Mucosa of rectum (tissue), 2 donors: Measurements from ENCODE around the gene CEP85L.
A peak's percentile ranks its signal among the peaks of the same experiment; 100 is the strongest.

ENCODE experiments used
- H3K27ac ChIP-seq, 2 donors: one replicate each; pipeline ENCODE4 v1.7.0; 2013; ENCODE audit warnings: inconsistent platforms in 2 of 2, low read depth in 2 of 2, low read length in 2 of 2
- H3K27me3 ChIP-seq, 2 donors: one replicate each; pipeline ENCODE4 v1.7.0; 2013; ENCODE audit warnings: low read length in 2 of 2; ENCODE audit not compliant: control insufficient read depth in 2 of 2, insufficient read depth in 2 of 2
- H3K36me3 ChIP-seq, 2 donors: one replicate each; pipeline ENCODE4 v1.7.0; 2013; ENCODE audit warnings: low read length in 2 of 2; ENCODE audit not compliant: control insufficient read depth in 2 of 2, insufficient read depth in 2 of 2
- H3K4me1 ChIP-seq, 2 donors: one replicate each; pipeline ENCODE4 v1.7.0; 2013; ENCODE audit warnings: low read length in 2 of 2, mild to moderate bottlenecking in 1 of 2; ENCODE audit not compliant: control insufficient read depth in 2 of 2, insufficient read depth in 2 of 2
- H3K4me3 ChIP-seq, 2 donors: one replicate each; pipeline ENCODE4 v1.7.0; 2013; ENCODE audit warnings: low read length in 2 of 2
- H3K9ac ChIP-seq, 2 donors: one replicate each; pipeline ENCODE4 v1.7.0; 2013; ENCODE audit warnings: low read length in 2 of 2, low read depth in 1 of 2, mild to moderate bottlenecking in 1 of 2
- H3K9me3 ChIP-seq, 2 donors: one replicate each; pipeline ENCODE4 v1.7.0; 2013; ENCODE audit warnings: low read length in 2 of 2; ENCODE audit not compliant: control insufficient read depth in 2 of 2
- donor health status: healthy.
- donor health status: Normal muscosa, but diverticular disease.

CEP85L gene

GRCh38 chr6:118678866-118679265 lies 27.5 kb upstream of the CEP85L start:
- Histone ChIP-seq H3K9ac (no peak overlapping the region), H3K27ac (no peak overlapping the region), H3K27me3 (no peaks in the 10 kb centered on the region), H3K4me3 (no peak overlapping the region), H3K4me1 (no peaks in the 10 kb centered on the region), H3K36me3 (no peaks in the 10 kb centered on the region), H3K9me3 (no peaks in the 10 kb centered on the region)

GRCh38 chr6:118677193-118677592 lies 25.8 kb upstream of the CEP85L start:
- H3K9ac ChIP-seq = no peak overlapping the region
- no peaks in the 10 kb centered on the region for H3K4me1 ChIP-seq
- H3K36me3 ChIP-seq = no peaks in the 10 kb centered on the region
- H3K9me3 ChIP-seq = no peaks in the 10 kb centered on the region
- H3K27ac ChIP-seq = no peak overlapping the region
- no peak overlapping the region for H3K4me3 ChIP-seq
- no peaks in the 10 kb centered on the region for H3K27me3 ChIP-seq

GRCh38 chr6:118675225-118675624 lies 23.8 kb upstream of the CEP85L start:
- Histone ChIP-seq H3K9me3 (no peaks in the 10 kb centered on the region), H3K4me3 (no peak overlapping the region), H3K36me3 (no peaks in the 10 kb centered on the region)

GRCh38 chr6:118674772-118675171 lies 23.4 kb upstream of the CEP85L start:
- H3K9ac ChIP-seq = no peak overlapping the region
- H3K4me1 ChIP-seq = no peaks in the 10 kb centered on the region
- H3K4me3 ChIP-seq = no peak overlapping the region
- no peaks in the 10 kb centered on the region for H3K9me3 ChIP-seq
- H3K36me3 ChIP-seq = no peaks in the 10 kb centered on the region
- no peaks in the 10 kb centered on the region for H3K27me3 ChIP-seq
- no peak overlapping the region for H3K27ac ChIP-seq

More at GRCh38 chr6:118675225-118675624, 23.8 kb upstream of the CEP85L start:
- no peak overlapping the region for H3K27ac ChIP-seq
- no peak overlapping the region for H3K9ac ChIP-seq
- no peaks in the 10 kb centered on the region for H3K4me1 ChIP-seq
- H3K27me3 ChIP-seq = no peaks in the 10 kb centered on the region

- no peak overlapping the region for H3K27ac ChIP-seq
- no peaks in the 10 kb centered on the region for H3K36me3 ChIP-seq
- H3K4me1 ChIP-seq = no peaks in the 10 kb centered on the region
- H3K9me3 ChIP-seq = no peaks in the 10 kb centered on the region
- H3K4me3 ChIP-seq = no peak overlapping the region
- no peak overlapping the region for H3K9ac ChIP-seq
- no peaks in the 10 kb centered on the region for H3K27me3 ChIP-seq
Measured at GRCh38 chr6:118672678-118673077, 21.3 kb upstream of the CEP85L start.

- no peaks in the 10 kb centered on the region for H3K27me3 ChIP-seq
- H3K36me3 ChIP-seq = no peaks in the 10 kb centered on the region
- no peak overlapping the region for H3K4me3 ChIP-seq
- no peak overlapping the region for H3K9ac ChIP-seq
- no peaks in the 10 kb centered on the region for H3K4me1 ChIP-seq
- H3K27ac ChIP-seq = peak overlapping the region in 1 of 2 donors; percentile 1
- H3K9me3 ChIP-seq = no peaks in the 10 kb centered on the region
Measured at GRCh38 chr6:118669561-118669960, 18.2 kb upstream of the CEP85L start.

GRCh38 chr6:118668761-118669385 lies 17.5 kb upstream of the CEP85L start:
- Histone ChIP-seq H3K27ac (no peak overlapping the region), H3K4me3 (no peak overlapping the region), H3K9ac (no peak overlapping the region), H3K9me3 (no peaks in the 10 kb centered on the region), H3K27me3 (no peaks in the 10 kb centered on the region), H3K36me3 (no peaks in the 10 kb centered on the region), H3K4me1 (no peaks in the 10 kb centered on the region)

GRCh38 chr6:118667988-118668387 lies 16.6 kb upstream of the CEP85L start:
- Histone ChIP-seq H3K9me3 (no peaks in the 10 kb centered on the region), H3K9ac (no peak overlapping the region), H3K36me3 (no peaks in the 10 kb centered on the region), H3K4me3 (no peak overlapping the region), H3K4me1 (no peaks in the 10 kb centered on the region), H3K27me3 (no peaks in the 10 kb centered on the region), H3K27ac (peak overlapping the region in 1 of 2 donors; percentile 2)

GRCh38 chr6:118665011-118665410 lies 13.6 kb upstream of the CEP85L start:
- no peaks in the 10 kb centered on the region for H3K9me3 ChIP-seq
- no peaks in the 10 kb centered on the region for H3K36me3 ChIP-seq
- H3K27ac ChIP-seq = no peak overlapping the region
- H3K27me3 ChIP-seq = no peaks in the 10 kb centered on the region
- H3K4me3 ChIP-seq = peak overlapping the region in 1 of 2 donors; percentile 27
- peak overlapping the region in 1 of 2 donors; percentile 19 for H3K9ac ChIP-seq
- H3K4me1 ChIP-seq = no peaks in the 10 kb centered on the region

GRCh38 chr6:118663993-118664985 lies 12.9 kb upstream of the CEP85L start:
- no peaks in the 10 kb centered on the region for H3K9me3 ChIP-seq
- H3K36me3 ChIP-seq = no peaks in the 10 kb centered on the region
- H3K27me3 ChIP-seq = no peaks in the 10 kb centered on the region
- no peak overlapping the region for H3K27ac ChIP-seq
- H3K4me3 ChIP-seq = peak overlapping the region in 1 of 2 donors; percentile 27
- peak overlapping the region; percentile 19 to 20 for H3K9ac ChIP-seq
- peaks cover 0 to 3% of the 10 kb centered on the region in 2 donors for H3K4me1 ChIP-seq
